ENCODE data around the gene KHDC1L. TPM values are rescaled to one million over a fixed set of nuclear protein-coding genes. Genes with fewer than 3 reads are reported as not detected.
"Not testable (repeated sequence)": the region's sequence is repeated elsewhere in the genome, so short reads cannot be mapped to it uniquely, and the experiment has no call there.

Gene KHDC1L
- total RNA-seq, 1 experiment from 2014 or later, result 1.1 TPM

GRCh38 chr6:73200247-73200646, 25.0 kb downstream of the KHDC1L start:
- ChIA-PET CTCF (no interaction called here), POLR2A (ENCODE audit: unreplicated experiment) (no interaction called here)
- Histone ChIP-seq H2AFZ (no peak overlapping the region), H3K79me2 (ENCODE audit: low read depth) (no peaks in the 10 kb centered on the region), H3K27me3 (ENCODE audit: insufficient read depth, low read depth) (no peaks in the 10 kb centered on the region), H3K27ac (no peak overlapping the region), H3K4me1 (replicated peaks; ENCODE audit: insufficient read depth) (no peaks in the 10 kb centered on the region), H3K4me2 (no peak overlapping the region), H4K20me1 (ENCODE audit: insufficient read depth) (no peaks in the 10 kb centered on the region), H3K36me3 (ENCODE audit: low read depth) (no peaks in the 10 kb centered on the region), H3K9me3 (ENCODE audit: insufficient read depth, low read depth) (no peaks in the 10 kb centered on the region), H3F3A (ENCODE audit: insufficient read depth, low read depth) (no peaks in the 10 kb centered on the region), H3K9me2 (ENCODE audit: insufficient read depth) (no peaks in the 10 kb centered on the region), H3K4me3 (no peak overlapping the region)
- no peak for TF ChIP-seq CTCF (conservative IDR thresholded peaks at IDR 0.05)
- TF ChIP-seq EZH2 (IDR thresholded peaks at IDR 0.05; ENCODE audit: low read depth), result no peak
- intact Hi-C loops (cut with micrococcal nuclease; ENCODE audit: unreplicated experiment), result no loop called here
- no TSS peak for BruUV-seq (replicated peaks)
- no peak for DNase-seq

- Histone ChIP-seq H3K4me2 (no peak overlapping the region), H3K9me3 (ENCODE audit: insufficient read depth, low read depth) (no peaks in the 10 kb centered on the region), H3F3A (ENCODE audit: insufficient read depth, low read depth) (no peaks in the 10 kb centered on the region), H3K27ac (no peak overlapping the region), H3K4me1 (replicated peaks; ENCODE audit: insufficient read depth) (no peaks in the 10 kb centered on the region), H3K9me2 (ENCODE audit: insufficient read depth) (no peaks in the 10 kb centered on the region), H3K36me3 (ENCODE audit: low read depth) (no peaks in the 10 kb centered on the region), H3K27me3 (ENCODE audit: insufficient read depth, low read depth) (no peaks in the 10 kb centered on the region), H3K79me2 (ENCODE audit: low read depth) (no peaks in the 10 kb centered on the region), H3K4me3 (no peak overlapping the region), H2AFZ (no peak overlapping the region), H4K20me1 (ENCODE audit: insufficient read depth) (no peaks in the 10 kb centered on the region)
- POLR2A ChIA-PET (ENCODE audit: unreplicated experiment), result no interaction called here
- CTCF ChIA-PET, result no interaction called here
- no TSS peak for BruUV-seq (replicated peaks)
- no peak for TF ChIP-seq CTCF (conservative IDR thresholded peaks at IDR 0.05)
- TF ChIP-seq EZH2 (IDR thresholded peaks at IDR 0.05; ENCODE audit: low read depth), result no peak
- DNase-seq, result no peak
- intact Hi-C loops (cut with micrococcal nuclease; ENCODE audit: unreplicated experiment), result no loop called here
These were observed 30.6 kb downstream of the KHDC1L start for GRCh38 chr6:73194744-73195143.

GRCh38 chr6:73193302-73193701, 32.0 kb downstream of the KHDC1L start:
- H4K20me1 ChIP-seq (ENCODE audit: insufficient read depth); H3K9me2 ChIP-seq (ENCODE audit: insufficient read depth); BruUV-seq (replicated peaks): not testable (repeated sequence)

GRCh38 chr6:73182021-73182607, 43.2 kb downstream of the KHDC1L start:
- Histone ChIP-seq H3K27me3 (ENCODE audit: insufficient read depth, low read depth) (no peaks in the 10 kb centered on the region), H3K9me3 (ENCODE audit: insufficient read depth, low read depth) (no peaks in the 10 kb centered on the region), H3K79me2 (ENCODE audit: low read depth) (no peaks in the 10 kb centered on the region), H2AFZ (no peak overlapping the region), H3F3A (ENCODE audit: insufficient read depth, low read depth) (no peaks in the 10 kb centered on the region), H3K4me2 (no peak overlapping the region), H3K4me1 (replicated peaks; ENCODE audit: insufficient read depth) (no peaks in the 10 kb centered on the region), H3K9me2 (ENCODE audit: insufficient read depth) (no peaks in the 10 kb centered on the region), H4K20me1 (ENCODE audit: insufficient read depth) (no peaks in the 10 kb centered on the region), H3K27ac (no peak overlapping the region), H3K36me3 (ENCODE audit: low read depth) (no peaks in the 10 kb centered on the region), H3K4me3 (no peak overlapping the region)
- no TSS peak for BruUV-seq (replicated peaks)
- TF ChIP-seq CTCF (conservative IDR thresholded peaks at IDR 0.05) (no peak), EZH2 (IDR thresholded peaks at IDR 0.05; ENCODE audit: low read depth) (no peak)
- no peak for DNase-seq
- intact Hi-C loops (cut with micrococcal nuclease; ENCODE audit: unreplicated experiment), result loop anchor here (5.0 to 10.0 kb wide), 2 partner anchors 1040 to 1647 kb away; no protein-coding TSS in a partner anchor
- ChIA-PET CTCF (no interaction called here), POLR2A (ENCODE audit: unreplicated experiment) (no interaction called here)

More at GRCh38 chr6:73193302-73193701, 32.0 kb downstream of the KHDC1L start:
- H3K4me3 ChIP-seq; H3K4me1 ChIP-seq (replicated peaks; ENCODE audit: insufficient read depth); H3K36me3 ChIP-seq (ENCODE audit: low read depth); H3K79me2 ChIP-seq (ENCODE audit: low read depth); H3K27ac ChIP-seq; intact Hi-C loops (cut with micrococcal nuclease; ENCODE audit: unreplicated experiment); H3K4me2 ChIP-seq; DNase-seq; H3K27me3 ChIP-seq (ENCODE audit: insufficient read depth, low read depth); H3K9me3 ChIP-seq (ENCODE audit: insufficient read depth, low read depth); CTCF ChIA-PET; POLR2A ChIA-PET (ENCODE audit: unreplicated experiment); H3F3A ChIP-seq (ENCODE audit: insufficient read depth, low read depth); H2AFZ ChIP-seq: not testable (repeated sequence)

Data from PC-9 (cell line).